Neural progenitor cell (in vitro differentiated cells): ENCODE results near the gene HES3.

Experiments used
- EZH2 ChIP-seq: fragments of 200-600 bp; sonication (generic); IDR thresholded peaks from 2 replicates; pipeline ENCODE4 v1.6.1; 2017; ENCODE audit warnings: antibody characterized with exemption, mild to moderate bottlenecking, moderate library complexity
- EZH2phosphoT487 ChIP-seq: fragments of 200-600 bp; sonication (generic); IDR thresholded peaks from 2 replicates; pipeline ENCODE4 v1.6.1; 2017; ENCODE audit warnings: antibody characterized with exemption
- TF ChIP-seq, protein P1 (sequence below): fragments of 200-600 bp; sonication (generic); IDR thresholded peaks from 2 replicates; pipeline ENCODE4 v1.5.1; 2017; ENCODE audit warnings: antibody characterized with exemption, mild to moderate bottlenecking

DNA sequence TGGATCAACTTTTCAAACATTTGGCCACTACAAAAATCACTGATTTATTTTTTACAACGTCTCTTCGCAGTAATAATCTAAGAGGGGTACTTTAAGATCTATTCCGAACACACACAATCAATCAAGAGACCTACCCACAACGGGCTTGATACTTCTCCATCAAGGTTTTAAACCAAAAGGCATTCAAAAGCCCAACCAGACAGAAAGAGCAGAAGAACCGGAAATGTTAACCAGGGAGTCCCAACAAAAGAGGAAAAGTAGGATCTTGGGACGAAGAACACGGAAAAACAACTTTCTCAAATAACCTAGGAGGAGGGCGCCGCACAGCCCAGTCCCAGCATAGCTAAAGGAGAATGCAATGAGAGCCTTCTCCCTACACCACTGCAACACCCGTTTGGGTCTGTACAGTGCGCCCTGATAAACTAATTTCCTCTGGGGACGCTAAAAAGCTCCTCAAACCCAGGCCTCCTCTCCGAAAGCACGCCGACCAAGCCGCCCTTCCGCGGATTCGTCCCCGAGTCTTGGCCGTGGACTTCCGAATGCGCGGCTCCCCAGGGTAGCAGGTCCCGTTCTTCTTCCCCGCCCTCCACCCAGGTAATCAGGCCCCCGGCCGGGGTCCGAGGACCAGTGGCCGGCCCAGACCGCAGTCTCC, 45.2 kb upstream of the HES3 start:
- TF ChIP-seq, protein P1, sequence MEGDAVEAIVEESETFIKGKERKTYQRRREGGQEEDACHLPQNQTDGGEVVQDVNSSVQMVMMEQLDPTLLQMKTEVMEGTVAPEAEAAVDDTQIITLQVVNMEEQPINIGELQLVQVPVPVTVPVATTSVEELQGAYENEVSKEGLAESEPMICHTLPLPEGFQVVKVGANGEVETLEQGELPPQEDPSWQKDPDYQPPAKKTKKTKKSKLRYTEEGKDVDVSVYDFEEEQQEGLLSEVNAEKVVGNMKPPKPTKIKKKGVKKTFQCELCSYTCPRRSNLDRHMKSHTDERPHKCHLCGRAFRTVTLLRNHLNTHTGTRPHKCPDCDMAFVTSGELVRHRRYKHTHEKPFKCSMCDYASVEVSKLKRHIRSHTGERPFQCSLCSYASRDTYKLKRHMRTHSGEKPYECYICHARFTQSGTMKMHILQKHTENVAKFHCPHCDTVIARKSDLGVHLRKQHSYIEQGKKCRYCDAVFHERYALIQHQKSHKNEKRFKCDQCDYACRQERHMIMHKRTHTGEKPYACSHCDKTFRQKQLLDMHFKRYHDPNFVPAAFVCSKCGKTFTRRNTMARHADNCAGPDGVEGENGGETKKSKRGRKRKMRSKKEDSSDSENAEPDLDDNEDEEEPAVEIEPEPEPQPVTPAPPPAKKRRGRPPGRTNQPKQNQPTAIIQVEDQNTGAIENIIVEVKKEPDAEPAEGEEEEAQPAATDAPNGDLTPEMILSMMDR: no peak
- TF ChIP-seq EZH2: no peak
- TF ChIP-seq EZH2phosphoT487: no peak
